22Rv1 (cell line): ENCODE data around the gene SBF2.

Source experiments
- CTCF ChIP-seq: fragments of 450-650 bp; IDR thresholded peaks from 2 replicates; pipeline ENCODE4 v1.5.1; 2017; ENCODE audit warnings: mild to moderate bottlenecking
- ZFX ChIP-seq: fragments of 450-650 bp; IDR thresholded peaks from 2 replicates; pipeline ENCODE4 v1.6.1; 2017; ENCODE audit warnings: antibody characterized with exemption, borderline replicate concordance

GRCh38 chr11:10162222-10162621 lies 131.8 kb downstream of the SBF2 start:
- no peak for TF ChIP-seq ZFX
- TF ChIP-seq CTCF: no peak
